ENCODE results near the gene CEP164.

CEP164 gene

GRCh38 chr11:117366248-117366647 is 38.6 kb downstream of the CEP164 start:
- no peak for DNase-seq (ENCODE audit: low read depth)

- no peak for DNase-seq (ENCODE audit: low read depth)
These were observed 39.2 kb downstream of the CEP164 start for GRCh38 chr11:117366875-117367274.

GRCh38 chr11:117369534-117369933 is 41.9 kb downstream of the CEP164 start:
- DNase-seq (ENCODE audit: low read depth), result no peak

GRCh38 chr11:117371453-117371852 is 43.8 kb downstream of the CEP164 start:
- no peak for DNase-seq (ENCODE audit: low read depth)

GRCh38 chr11:117374316-117375055 is 46.8 kb downstream of the CEP164 start:
- no peak for DNase-seq (ENCODE audit: low read depth)

- DNase-seq (ENCODE audit: low read depth), result no peak
These were observed 48.3 kb downstream of the CEP164 start for GRCh38 chr11:117375960-117376359.

- no peak for DNase-seq (ENCODE audit: low read depth)
These were observed 48.9 kb downstream of the CEP164 start for GRCh38 chr11:117376517-117376916.

- DNase-seq (ENCODE audit: low read depth), result no peak
These were observed 51.6 kb downstream of the CEP164 start for GRCh38 chr11:117378976-117379865.

GRCh38 chr11:117380676-117381075 is 53.0 kb downstream of the CEP164 start:
- DNase-seq (ENCODE audit: low read depth), result no peak

GRCh38 chr11:117381481-117382387 is 54.1 kb downstream of the CEP164 start:
- no peak for DNase-seq (ENCODE audit: low read depth)

- DNase-seq (ENCODE audit: low read depth), result no peak
These were observed 55.1 kb downstream of the CEP164 start for GRCh38 chr11:117382746-117383145.

GRCh38 chr11:117384045-117384444 is 56.4 kb downstream of the CEP164 start:
- DNase-seq (ENCODE audit: low read depth), result no peak

- no peak for DNase-seq (ENCODE audit: low read depth)
These were observed 57.8 kb downstream of the CEP164 start for GRCh38 chr11:117385471-117385870.

GRCh38 chr11:117385906-117386305 is 58.3 kb downstream of the CEP164 start:
- DNase-seq (ENCODE audit: low read depth), result no peak

GRCh38 chr11:117387992-117388755 is 60.5 kb downstream of the CEP164 start:
- no peak for DNase-seq (ENCODE audit: low read depth)

GRCh38 chr11:117390743-117391142 is 63.1 kb downstream of the CEP164 start:
- no peak for DNase-seq (ENCODE audit: low read depth)

GRCh38 chr11:117391181-117391580 is 63.5 kb downstream of the CEP164 start:
- no peak for DNase-seq (ENCODE audit: low read depth)

- no peak for DNase-seq (ENCODE audit: low read depth)
These were observed 64.5 kb downstream of the CEP164 start for GRCh38 chr11:117392001-117392690.

GRCh38 chr11:117392979-117393378 is 65.3 kb downstream of the CEP164 start:
- no peak for DNase-seq (ENCODE audit: low read depth)

GRCh38 chr11:117394221-117394925 is 66.7 kb downstream of the CEP164 start:
- DNase-seq (ENCODE audit: low read depth), result no peak
